ENCODE data around the gene SLC25A20.
"Not testable (repeated sequence)": the region's sequence is repeated elsewhere in the genome, so short reads cannot be mapped to it uniquely, and the experiment has no call there.

SLC25A20 gene

GRCh38 chr3:48847053-48847503, 51.6 kb downstream of the SLC25A20 start:
- peak overlapping the region; percentile 75 for H3K4me3 ChIP-seq (ENCODE audit: low read length)
- no peak for TF ChIP-seq ZNF274 (IDR thresholded peaks at IDR 0.05; ENCODE audit: low read depth, low read length)

- TF ChIP-seq ZNF274 (IDR thresholded peaks at IDR 0.05; ENCODE audit: low read depth, low read length) = no peak
- H3K4me3 ChIP-seq (ENCODE audit: low read length) = no peak overlapping the region
These were observed 53.5 kb downstream of the SLC25A20 start for GRCh38 chr3:48845170-48845569.

GRCh38 chr3:48837163-48837562, 61.5 kb downstream of the SLC25A20 start:
- no peak overlapping the region for H3K4me3 ChIP-seq (ENCODE audit: low read length)
- TF ChIP-seq ZNF274 (IDR thresholded peaks at IDR 0.05; ENCODE audit: low read depth, low read length) = no peak

GRCh38 chr3:48835650-48836366, 62.9 kb downstream of the SLC25A20 start:
- H3K4me3 ChIP-seq (ENCODE audit: low read length) = no peak overlapping the region

GRCh38 chr3:48832684-48833083, 66.0 kb downstream of the SLC25A20 start:
- no peak for TF ChIP-seq ZNF274 (IDR thresholded peaks at IDR 0.05; ENCODE audit: low read depth, low read length)
- H3K4me3 ChIP-seq (ENCODE audit: low read length) = no peak overlapping the region

More at GRCh38 chr3:48835650-48836366, 62.9 kb downstream of the SLC25A20 start:
- TF ChIP-seq ZNF274 (IDR thresholded peaks at IDR 0.05; ENCODE audit: low read depth, low read length) = no peak

- no peak for TF ChIP-seq ZNF274 (IDR thresholded peaks at IDR 0.05; ENCODE audit: low read depth, low read length)
- H3K4me3 ChIP-seq (ENCODE audit: low read length) = no peak overlapping the region
These were observed 68.0 kb downstream of the SLC25A20 start for GRCh38 chr3:48830715-48831114.

GRCh38 chr3:48829525-48829924, 69.2 kb downstream of the SLC25A20 start:
- H3K4me3 ChIP-seq (ENCODE audit: low read length) = not testable (repeated sequence)

- H3K4me3 ChIP-seq (ENCODE audit: low read length) = not testable (repeated sequence)
These were observed 70.8 kb downstream of the SLC25A20 start for GRCh38 chr3:48827874-48828273.

GRCh38 chr3:48826451-48826850, 72.2 kb downstream of the SLC25A20 start:
- TF ChIP-seq ZNF274 (IDR thresholded peaks at IDR 0.05; ENCODE audit: low read depth, low read length) = no peak
- no peak overlapping the region for H3K4me3 ChIP-seq (ENCODE audit: low read length)

GRCh38 chr3:48820612-48821324, 77.9 kb downstream of the SLC25A20 start:
- no peak overlapping the region for H3K4me3 ChIP-seq (ENCODE audit: low read length)
- no peak for TF ChIP-seq ZNF274 (IDR thresholded peaks at IDR 0.05; ENCODE audit: low read depth, low read length)

- no peak for TF ChIP-seq ZNF274 (IDR thresholded peaks at IDR 0.05; ENCODE audit: low read depth, low read length)
These were observed 79.2 kb downstream of the SLC25A20 start for GRCh38 chr3:48819234-48820221.

GRCh38 chr3:48811524-48811923, 87.2 kb downstream of the SLC25A20 start:
- TF ChIP-seq ZNF274 (IDR thresholded peaks at IDR 0.05; ENCODE audit: low read depth, low read length) = no peak
- H3K4me3 ChIP-seq (ENCODE audit: low read length) = no peak overlapping the region

More at GRCh38 chr3:48819234-48820221, 79.2 kb downstream of the SLC25A20 start:
- H3K4me3 ChIP-seq (ENCODE audit: low read length) = no peak overlapping the region

Data from GM08714 (cell line).